Parathyroid adenoma (tissue), 2 donors: ENCODE measurements around the gene XYLT1.
"Not testable (repeated sequence)": the region's sequence is repeated elsewhere in the genome, so short reads cannot be mapped to it uniquely, and the experiment has no call there.

Source experiments
- H2AFZ ChIP-seq: fragments of 300-600 bp; sonication (generic); one replicate; pipeline ENCODE4 v1.7.0; 2017; ENCODE audit warnings: antibody characterized with exemption, mild to moderate bottlenecking
- H3K27ac ChIP-seq: fragments of 300-600 bp; sonication (generic); one replicate; pipeline ENCODE4 v1.7.0; 2017
- H3K27me3 ChIP-seq: fragments of 300-600 bp; sonication (generic); one replicate; pipeline ENCODE4 v1.7.0; 2017; ENCODE audit warnings: low read length; ENCODE audit not compliant: control insufficient read depth, insufficient read depth
- H3K36me3 ChIP-seq: fragments of 300-600 bp; sonication (generic); one replicate; pipeline ENCODE4 v1.7.0; 2017; ENCODE audit warnings: low read length; ENCODE audit not compliant: control insufficient read depth, insufficient read depth
- H3K4me1 ChIP-seq: fragments of 300-600 bp; sonication (generic); one replicate; pipeline ENCODE4 v1.7.0; 2017; ENCODE audit warnings: control low read depth
- H3K4me2 ChIP-seq: fragments of 300-600 bp; sonication (generic); one replicate; pipeline ENCODE4 v1.7.0; 2017; ENCODE audit warnings: low read length
- H3K4me3 ChIP-seq: fragments of 300-600 bp; sonication (generic); one replicate; pipeline ENCODE4 v1.7.0; 2017; ENCODE audit warnings: low read depth, low read length
- H3K79me2 ChIP-seq: fragments of 300-600 bp; sonication (generic); one replicate; pipeline ENCODE4 v1.7.0; 2017; ENCODE audit warnings: control low read depth
- H3K9ac ChIP-seq: fragments of 300-600 bp; sonication (generic); one replicate; pipeline ENCODE4 v1.7.0; 2017; ENCODE audit warnings: mild to moderate bottlenecking
- H3K9me3 ChIP-seq: fragments of 300-600 bp; sonication (generic); one replicate; pipeline ENCODE4 v1.7.0; 2017; ENCODE audit warnings: low read length; ENCODE audit not compliant: control insufficient read depth
- TF ChIP-seq, protein P1 (sequence below): fragments of 300-600 bp; sonication (generic); IDR thresholded peaks from one replicate; pipeline ENCODE4 v1.7.0; 2017; ENCODE audit warnings: antibody characterized with exemption, mild to moderate bottlenecking
- donor health status: primary hyperparathyroidism.

The XYLT1 gene

DNA sequence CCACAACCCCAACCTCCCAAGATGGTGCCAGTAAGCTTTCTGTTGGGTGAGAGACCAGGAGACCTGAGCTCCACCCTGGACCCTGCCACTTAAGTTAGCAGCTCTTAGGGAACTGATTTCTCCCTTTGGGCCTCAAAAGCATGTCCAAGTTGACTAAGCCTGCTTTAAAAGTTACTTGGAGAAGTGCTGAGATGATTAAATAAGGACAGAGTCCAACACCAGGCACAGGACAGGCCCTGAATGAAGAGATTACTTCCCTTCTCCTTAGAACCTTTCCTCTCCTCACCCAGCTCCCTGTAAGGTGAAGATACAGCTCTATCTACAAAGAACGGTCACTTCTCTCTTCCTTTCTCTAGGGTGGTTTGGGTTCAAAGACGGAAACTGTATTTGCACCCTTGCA, 162.6 kb downstream of the XYLT1 start:
- Histone ChIP-seq H3K9me3 (no peaks in the 10 kb centered on the region), H3K9ac (no peak overlapping the region), H3K36me3 (no peaks in the 10 kb centered on the region), H3K27ac (no peak overlapping the region), H3K27me3 (no peaks in the 10 kb centered on the region), H3K79me2 (no peaks in the 10 kb centered on the region), H3K4me1 (peaks cover 33% of the 10 kb centered on the region), H3K4me2 (no peak overlapping the region), H3K4me3 (no peak overlapping the region), H2AFZ (no peak overlapping the region)
- TF ChIP-seq, protein P1, sequence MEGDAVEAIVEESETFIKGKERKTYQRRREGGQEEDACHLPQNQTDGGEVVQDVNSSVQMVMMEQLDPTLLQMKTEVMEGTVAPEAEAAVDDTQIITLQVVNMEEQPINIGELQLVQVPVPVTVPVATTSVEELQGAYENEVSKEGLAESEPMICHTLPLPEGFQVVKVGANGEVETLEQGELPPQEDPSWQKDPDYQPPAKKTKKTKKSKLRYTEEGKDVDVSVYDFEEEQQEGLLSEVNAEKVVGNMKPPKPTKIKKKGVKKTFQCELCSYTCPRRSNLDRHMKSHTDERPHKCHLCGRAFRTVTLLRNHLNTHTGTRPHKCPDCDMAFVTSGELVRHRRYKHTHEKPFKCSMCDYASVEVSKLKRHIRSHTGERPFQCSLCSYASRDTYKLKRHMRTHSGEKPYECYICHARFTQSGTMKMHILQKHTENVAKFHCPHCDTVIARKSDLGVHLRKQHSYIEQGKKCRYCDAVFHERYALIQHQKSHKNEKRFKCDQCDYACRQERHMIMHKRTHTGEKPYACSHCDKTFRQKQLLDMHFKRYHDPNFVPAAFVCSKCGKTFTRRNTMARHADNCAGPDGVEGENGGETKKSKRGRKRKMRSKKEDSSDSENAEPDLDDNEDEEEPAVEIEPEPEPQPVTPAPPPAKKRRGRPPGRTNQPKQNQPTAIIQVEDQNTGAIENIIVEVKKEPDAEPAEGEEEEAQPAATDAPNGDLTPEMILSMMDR: no peak

GRCh38 chr16:17307504-17307903, 163.3 kb downstream of the XYLT1 start:
- Histone ChIP-seq H3K36me3 (no peaks in the 10 kb centered on the region), H3K4me1 (peaks cover 29% of the 10 kb centered on the region), H3K9ac (no peak overlapping the region), H3K9me3 (no peaks in the 10 kb centered on the region), H2AFZ (no peak overlapping the region), H3K27me3 (no peaks in the 10 kb centered on the region), H3K4me3 (no peak overlapping the region), H3K27ac (no peak overlapping the region), H3K4me2 (no peak overlapping the region), H3K79me2 (no peaks in the 10 kb centered on the region)
- TF ChIP-seq, protein P1: no peak

GRCh38 chr16:17306745-17307144, 164.0 kb downstream of the XYLT1 start:
- Histone ChIP-seq H3K27ac (no peak overlapping the region), H3K36me3 (no peaks in the 10 kb centered on the region), H3K9ac (no peak overlapping the region), H3K79me2 (no peaks in the 10 kb centered on the region), H3K4me2 (no peak overlapping the region), H3K4me1 (peaks cover 22% of the 10 kb centered on the region), H2AFZ (no peak overlapping the region), H3K27me3 (no peaks in the 10 kb centered on the region), H3K9me3 (no peaks in the 10 kb centered on the region), H3K4me3 (no peak overlapping the region)
- TF ChIP-seq, protein P1: no peak

- H3K27ac ChIP-seq, H3K9me3 ChIP-seq, H3K9ac ChIP-seq, H3K79me2 ChIP-seq, H3K4me2 ChIP-seq, H3K4me3 ChIP-seq, H2AFZ ChIP-seq, H3K27me3 ChIP-seq, H3K36me3 ChIP-seq: not testable (repeated sequence)
- peaks cover 25% of the 10 kb centered on the region for H3K4me1 ChIP-seq
Measured at GRCh38 chr16:17306211-17306610, 164.5 kb downstream of the XYLT1 start.

GRCh38 chr16:17305694-17306093, 165.1 kb downstream of the XYLT1 start:
- TF ChIP-seq, protein P1: no peak
- no peaks in the 10 kb centered on the region for H3K79me2 ChIP-seq
- no peak overlapping the region for H3K4me3 ChIP-seq
- H3K27ac ChIP-seq: no peak overlapping the region
- H3K36me3 ChIP-seq: no peaks in the 10 kb centered on the region
- H3K27me3 ChIP-seq: no peaks in the 10 kb centered on the region
- no peak overlapping the region for H2AFZ ChIP-seq
- no peak overlapping the region for H3K9ac ChIP-seq
- H3K9me3 ChIP-seq: no peaks in the 10 kb centered on the region
- no peak overlapping the region for H3K4me2 ChIP-seq
- H3K4me1 ChIP-seq: peaks cover 25% of the 10 kb centered on the region
